ENCODE measurements around the gene SRPX2.
"Not testable (repeated sequence)": the region's sequence is repeated elsewhere in the genome, so short reads cannot be mapped to it uniquely, and the experiment has no call there.

Gene SRPX2

GRCh38 chrX:100720301-100720700 lies 76.3 kb downstream of the SRPX2 start:
- Histone ChIP-seq H3K4me3 (replicated peaks; ENCODE audit: low read depth, low read length) (no peak overlapping the region), H3K36me3 (ENCODE audit: control insufficient read depth, insufficient read depth, low read length) (no peaks in the 10 kb centered on the region), H3K27me3 (replicated peaks; ENCODE audit: control insufficient read depth, insufficient read depth, low read length) (no peaks in the 10 kb centered on the region)
- TF ChIP-seq, protein P1, sequence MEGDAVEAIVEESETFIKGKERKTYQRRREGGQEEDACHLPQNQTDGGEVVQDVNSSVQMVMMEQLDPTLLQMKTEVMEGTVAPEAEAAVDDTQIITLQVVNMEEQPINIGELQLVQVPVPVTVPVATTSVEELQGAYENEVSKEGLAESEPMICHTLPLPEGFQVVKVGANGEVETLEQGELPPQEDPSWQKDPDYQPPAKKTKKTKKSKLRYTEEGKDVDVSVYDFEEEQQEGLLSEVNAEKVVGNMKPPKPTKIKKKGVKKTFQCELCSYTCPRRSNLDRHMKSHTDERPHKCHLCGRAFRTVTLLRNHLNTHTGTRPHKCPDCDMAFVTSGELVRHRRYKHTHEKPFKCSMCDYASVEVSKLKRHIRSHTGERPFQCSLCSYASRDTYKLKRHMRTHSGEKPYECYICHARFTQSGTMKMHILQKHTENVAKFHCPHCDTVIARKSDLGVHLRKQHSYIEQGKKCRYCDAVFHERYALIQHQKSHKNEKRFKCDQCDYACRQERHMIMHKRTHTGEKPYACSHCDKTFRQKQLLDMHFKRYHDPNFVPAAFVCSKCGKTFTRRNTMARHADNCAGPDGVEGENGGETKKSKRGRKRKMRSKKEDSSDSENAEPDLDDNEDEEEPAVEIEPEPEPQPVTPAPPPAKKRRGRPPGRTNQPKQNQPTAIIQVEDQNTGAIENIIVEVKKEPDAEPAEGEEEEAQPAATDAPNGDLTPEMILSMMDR (IDR thresholded peaks at IDR 0.05; ENCODE audit: insufficient read depth, low read length, poor library complexity, severe bottlenecking) = no peak
- DNase-seq (ENCODE audit: extremely low read depth, insufficient read length) = no peak

GRCh38 chrX:100721328-100721727 lies 77.3 kb downstream of the SRPX2 start:
- Histone ChIP-seq H3K36me3 (ENCODE audit: control insufficient read depth, insufficient read depth, low read length) (no peaks in the 10 kb centered on the region), H3K27me3 (replicated peaks; ENCODE audit: control insufficient read depth, insufficient read depth, low read length) (no peaks in the 10 kb centered on the region), H3K4me3 (replicated peaks; ENCODE audit: low read depth, low read length) (no peak overlapping the region)
- no peak for DNase-seq (ENCODE audit: extremely low read depth, insufficient read length)
- TF ChIP-seq, protein P1 (IDR thresholded peaks at IDR 0.05; ENCODE audit: insufficient read depth, low read length, poor library complexity, severe bottlenecking) = no peak

- not testable (repeated sequence) for DNase-seq (ENCODE audit: extremely low read depth, insufficient read length); H3K4me3 ChIP-seq (replicated peaks; ENCODE audit: low read depth, low read length); H3K27me3 ChIP-seq (replicated peaks; ENCODE audit: control insufficient read depth, insufficient read depth, low read length); H3K36me3 ChIP-seq (ENCODE audit: control insufficient read depth, insufficient read depth, low read length)
Observed at GRCh38 chrX:100724006-100724405, 80.0 kb downstream of the SRPX2 start.
